Breast epithelium (tissue), 3 donors: ENCODE measurements around the gene HNRNPA2B1.

Source experiments
- POLR2A ChIP-seq: fragments of 450-650 bp; IDR thresholded peaks from one replicate; pipeline ENCODE4 v1.6.1; 2016; ENCODE audit warnings: antibody characterized with exemption, mild to moderate bottlenecking, moderate library complexity
- POLR2AphosphoS5 ChIP-seq, 3 donors: sonication (generic); formaldehyde crosslinking; IDR thresholded peaks; one replicate each; pipeline ENCODE4 v1.6.1; 2017; ENCODE audit warnings: antibody characterized with exemption in 3 of 3
- TF ChIP-seq, protein P1 (sequence below), 3 donors: fragments of 450-650 bp; IDR thresholded peaks; one replicate each; pipeline ENCODE4 v1.5.1; 2016 to 2017; ENCODE audit warnings: antibody characterized with exemption in 3 of 3, mild to moderate bottlenecking in 3 of 3, moderate library complexity in 3 of 3

- TF ChIP-seq, protein P1, sequence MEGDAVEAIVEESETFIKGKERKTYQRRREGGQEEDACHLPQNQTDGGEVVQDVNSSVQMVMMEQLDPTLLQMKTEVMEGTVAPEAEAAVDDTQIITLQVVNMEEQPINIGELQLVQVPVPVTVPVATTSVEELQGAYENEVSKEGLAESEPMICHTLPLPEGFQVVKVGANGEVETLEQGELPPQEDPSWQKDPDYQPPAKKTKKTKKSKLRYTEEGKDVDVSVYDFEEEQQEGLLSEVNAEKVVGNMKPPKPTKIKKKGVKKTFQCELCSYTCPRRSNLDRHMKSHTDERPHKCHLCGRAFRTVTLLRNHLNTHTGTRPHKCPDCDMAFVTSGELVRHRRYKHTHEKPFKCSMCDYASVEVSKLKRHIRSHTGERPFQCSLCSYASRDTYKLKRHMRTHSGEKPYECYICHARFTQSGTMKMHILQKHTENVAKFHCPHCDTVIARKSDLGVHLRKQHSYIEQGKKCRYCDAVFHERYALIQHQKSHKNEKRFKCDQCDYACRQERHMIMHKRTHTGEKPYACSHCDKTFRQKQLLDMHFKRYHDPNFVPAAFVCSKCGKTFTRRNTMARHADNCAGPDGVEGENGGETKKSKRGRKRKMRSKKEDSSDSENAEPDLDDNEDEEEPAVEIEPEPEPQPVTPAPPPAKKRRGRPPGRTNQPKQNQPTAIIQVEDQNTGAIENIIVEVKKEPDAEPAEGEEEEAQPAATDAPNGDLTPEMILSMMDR (IDR thresholded peaks at IDR 0.05): no peak
- TF ChIP-seq POLR2A (no peak), POLR2AphosphoS5 (IDR thresholded peaks at IDR 0.05) (no peak)
Measured at GRCh38 chr7:26155531-26156375, 44.8 kb downstream of the HNRNPA2B1 start.
